ENCODE results near the gene CCDC149.

Gene CCDC149

DNA sequence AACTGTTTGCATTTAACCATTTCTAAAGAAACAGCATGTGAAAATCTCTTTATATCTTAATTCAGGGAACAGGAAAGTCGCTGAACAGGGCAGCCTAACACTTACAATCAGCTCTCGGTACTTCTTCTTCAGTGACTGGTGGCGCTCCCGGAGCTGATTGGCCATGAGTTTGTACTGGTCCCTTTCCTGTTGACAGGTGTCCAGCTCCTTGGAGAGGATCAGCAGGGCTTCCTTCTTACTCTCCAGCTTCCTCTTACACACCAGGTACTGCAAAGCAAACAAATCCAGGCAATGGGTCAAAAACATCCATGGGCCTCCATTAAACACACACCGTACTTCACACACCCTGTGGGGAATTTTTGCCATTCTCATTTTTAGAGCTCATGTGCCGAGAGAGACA lies 36.4 kb downstream of the CCDC149 start:
- TF ChIP-seq, protein P1, sequence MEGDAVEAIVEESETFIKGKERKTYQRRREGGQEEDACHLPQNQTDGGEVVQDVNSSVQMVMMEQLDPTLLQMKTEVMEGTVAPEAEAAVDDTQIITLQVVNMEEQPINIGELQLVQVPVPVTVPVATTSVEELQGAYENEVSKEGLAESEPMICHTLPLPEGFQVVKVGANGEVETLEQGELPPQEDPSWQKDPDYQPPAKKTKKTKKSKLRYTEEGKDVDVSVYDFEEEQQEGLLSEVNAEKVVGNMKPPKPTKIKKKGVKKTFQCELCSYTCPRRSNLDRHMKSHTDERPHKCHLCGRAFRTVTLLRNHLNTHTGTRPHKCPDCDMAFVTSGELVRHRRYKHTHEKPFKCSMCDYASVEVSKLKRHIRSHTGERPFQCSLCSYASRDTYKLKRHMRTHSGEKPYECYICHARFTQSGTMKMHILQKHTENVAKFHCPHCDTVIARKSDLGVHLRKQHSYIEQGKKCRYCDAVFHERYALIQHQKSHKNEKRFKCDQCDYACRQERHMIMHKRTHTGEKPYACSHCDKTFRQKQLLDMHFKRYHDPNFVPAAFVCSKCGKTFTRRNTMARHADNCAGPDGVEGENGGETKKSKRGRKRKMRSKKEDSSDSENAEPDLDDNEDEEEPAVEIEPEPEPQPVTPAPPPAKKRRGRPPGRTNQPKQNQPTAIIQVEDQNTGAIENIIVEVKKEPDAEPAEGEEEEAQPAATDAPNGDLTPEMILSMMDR (IDR thresholded peaks at IDR 0.05; ENCODE audit: insufficient read depth, low read depth, low read length, missing control alignments): no peak
- DNase-seq (ENCODE audit: low read depth): no peak
- H3K4me3 ChIP-seq (ENCODE audit: low read length): no peak overlapping the region

DNA sequence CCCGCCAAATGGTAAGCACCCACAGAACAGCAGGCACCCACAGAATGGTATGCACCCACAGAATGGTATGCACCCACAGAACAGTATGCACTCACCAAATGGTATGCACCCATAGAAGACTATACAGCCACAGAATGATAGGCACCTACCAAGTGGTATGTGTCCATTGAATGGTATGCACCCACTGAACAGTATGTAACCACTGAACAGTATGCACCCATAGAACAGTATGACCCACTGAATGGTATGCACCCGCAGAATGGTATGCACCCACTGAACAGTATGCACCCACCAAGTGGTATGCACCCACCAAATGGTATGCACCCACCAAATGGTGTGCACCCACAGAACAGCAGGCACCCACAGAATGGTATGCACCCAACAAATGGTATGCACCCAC lies 40.1 kb downstream of the CCDC149 start:
- DNase-seq (ENCODE audit: low read depth): no peak
- TF ChIP-seq, protein P1 (IDR thresholded peaks at IDR 0.05; ENCODE audit: insufficient read depth, low read depth, low read length, missing control alignments): no peak
- H3K4me3 ChIP-seq (ENCODE audit: low read length): no peak overlapping the region

DNA sequence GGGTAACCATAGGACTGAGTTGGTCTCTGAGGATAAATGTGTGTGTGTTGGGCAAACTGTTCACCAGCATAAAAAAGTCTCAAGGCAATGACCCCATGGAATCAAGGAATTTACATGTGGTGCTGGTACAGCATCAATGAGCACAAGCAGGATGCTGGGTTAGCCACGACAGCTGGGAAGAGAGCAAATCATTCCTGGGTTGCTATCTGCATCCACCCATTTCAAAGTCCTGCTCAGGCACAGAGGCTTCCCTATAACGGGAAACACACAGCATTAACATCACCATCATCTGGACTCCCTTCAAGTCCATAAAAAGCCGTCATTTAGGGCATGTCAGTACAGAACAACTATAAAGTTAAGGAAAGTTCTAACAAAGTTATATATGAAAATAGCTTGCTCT lies 41.6 kb downstream of the CCDC149 start:
- no peak for DNase-seq (ENCODE audit: low read depth)
- TF ChIP-seq, protein P1 (IDR thresholded peaks at IDR 0.05; ENCODE audit: insufficient read depth, low read depth, low read length, missing control alignments): no peak
- no peak overlapping the region for H3K4me3 ChIP-seq (ENCODE audit: low read length)

DNA sequence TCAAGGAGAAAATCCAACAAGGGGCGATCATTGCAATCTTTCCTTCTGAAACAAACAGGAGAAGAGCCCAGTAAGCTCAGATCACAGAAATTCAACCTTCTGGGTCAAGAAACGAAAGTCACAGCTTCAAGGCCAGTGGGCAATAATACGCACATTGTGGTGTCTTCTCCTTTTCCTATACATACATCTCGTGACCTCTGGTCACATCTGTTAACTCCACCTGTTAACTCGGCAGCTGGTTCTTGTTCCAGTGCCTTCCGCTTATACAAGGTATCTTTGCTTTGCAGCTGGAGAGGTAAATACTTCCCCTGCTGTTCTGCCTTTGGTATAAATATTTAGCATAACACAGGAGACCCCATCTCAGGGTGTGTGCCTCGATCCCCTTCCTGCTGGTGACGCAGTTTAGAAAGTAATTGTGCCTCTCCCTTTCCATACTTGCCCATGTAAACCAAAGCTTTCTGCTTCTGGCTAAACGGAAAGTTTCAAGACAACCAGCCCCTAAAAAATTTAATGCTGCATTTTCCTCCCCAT lies 45.0 kb downstream of the CCDC149 start:
- DNase-seq (ENCODE audit: low read depth): no peak
- H3K4me3 ChIP-seq (ENCODE audit: low read length): no peak overlapping the region
- TF ChIP-seq, protein P1 (IDR thresholded peaks at IDR 0.05; ENCODE audit: insufficient read depth, low read depth, low read length, missing control alignments): no peak

DNA sequence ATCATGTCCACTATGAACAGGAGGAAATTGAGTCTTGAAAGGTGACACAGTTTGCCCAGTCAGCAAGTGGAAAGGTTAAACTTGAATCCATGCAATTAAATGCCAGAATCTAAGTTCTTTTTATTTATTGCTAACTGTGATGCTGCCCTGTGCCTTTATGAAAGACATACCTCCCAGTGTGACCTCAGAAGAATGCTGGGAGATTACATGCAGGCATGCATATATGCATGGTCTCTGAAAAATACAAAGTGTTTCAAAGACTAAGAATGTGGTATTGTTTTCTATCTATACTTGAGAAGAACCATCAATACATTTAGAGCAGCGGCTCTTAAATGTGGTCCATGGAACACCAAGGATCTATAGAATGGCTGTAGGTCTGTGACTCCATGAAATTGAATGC lies 45.6 kb downstream of the CCDC149 start:
- no peak overlapping the region for H3K4me3 ChIP-seq (ENCODE audit: low read length)
- TF ChIP-seq, protein P1 (IDR thresholded peaks at IDR 0.05; ENCODE audit: insufficient read depth, low read depth, low read length, missing control alignments): no peak
- DNase-seq (ENCODE audit: low read depth): no peak

DNA sequence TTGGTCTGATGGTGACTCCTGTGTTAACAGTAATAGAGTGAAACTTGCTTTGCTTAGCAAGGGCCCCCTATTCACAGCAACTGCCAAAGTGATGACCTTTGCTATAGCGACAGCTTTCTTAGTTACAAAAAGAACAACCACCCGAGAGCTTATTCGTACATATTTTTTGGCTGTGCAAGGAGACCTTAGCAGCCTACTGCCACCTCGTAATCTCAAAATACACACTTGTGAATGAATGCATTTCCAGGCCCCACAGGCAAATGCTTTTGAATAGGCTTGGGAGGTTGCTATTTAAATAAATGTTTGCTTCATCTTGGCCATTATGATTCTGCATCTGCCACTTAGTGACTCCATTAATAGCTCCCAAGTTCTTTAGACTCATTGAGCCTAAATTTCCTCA lies 47.4 kb downstream of the CCDC149 start:
- DNase-seq (ENCODE audit: low read depth): no peak
- TF ChIP-seq, protein P1 (IDR thresholded peaks at IDR 0.05; ENCODE audit: insufficient read depth, low read depth, low read length, missing control alignments): no peak
- no peak overlapping the region for H3K4me3 ChIP-seq (ENCODE audit: low read length)

DNA sequence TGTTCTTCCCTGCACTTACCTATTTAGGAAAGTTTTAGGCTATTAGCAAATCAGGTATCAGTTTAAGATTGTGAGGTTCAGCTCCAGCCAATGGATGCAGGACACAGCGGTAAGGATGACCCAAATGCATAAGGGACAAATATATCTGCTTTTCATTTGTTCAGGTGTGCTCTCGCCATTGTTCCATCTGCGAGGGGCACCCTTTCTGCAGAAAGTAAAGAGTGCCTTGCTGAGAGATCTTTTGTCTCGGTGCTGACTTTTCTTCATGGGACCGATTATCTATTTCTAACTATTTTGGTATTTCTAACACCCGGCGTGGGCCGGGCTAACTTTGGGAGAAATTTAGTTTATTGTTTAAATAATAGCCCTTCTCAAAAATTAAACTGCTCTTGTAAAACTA lies 49.0 kb downstream of the CCDC149 start:
- DNase-seq (ENCODE audit: low read depth): no peak
- TF ChIP-seq, protein P1 (IDR thresholded peaks at IDR 0.05; ENCODE audit: insufficient read depth, low read depth, low read length, missing control alignments): no peak
- no peak overlapping the region for H3K4me3 ChIP-seq (ENCODE audit: low read length)
